Left cardiac atrium (tissue), 4 donors: ENCODE measurements around the gene REM2. TPM values are rescaled to one million over a fixed set of nuclear protein-coding genes. Genes with fewer than 3 reads are reported as not detected.

Experiments
- ATAC-seq, 2 donors: fragments of 200-7000 bp; cut with Tn5 transposase; one replicate each; pipeline ENCODE4 v1.9.1; 2020; ENCODE audit warnings: mild to moderate bottlenecking in 2 of 2, moderate library complexity in 2 of 2
- DNase-seq: peaks from one replicate; pipeline ENCODE4 v3.0.0-alpha.2; 2020
- intact Hi-C, 2 donors: fragments of 100-400 bp; cut with DNase I; formaldehyde crosslinking; loops; one replicate each; pipeline versions ENCODE4 v1.14.1 to v1.15.1; 2022 to 2023
- total RNA-seq, 2 donors: library from RNA; stranded (reverse); fragmentation: NEBNext Ultra II Directional; extraction: Animal tissue kit (Norgen Biotek cat#: 25700); gene quantifications; one replicate each; pipeline ENCODE4 v1.2.1, GENCODE V29; 2021
- donor health status: DM: no; HTN: yes; CAD: no.
- donor health status: DM: no; HTN: yes; CAD: no; lungs with severe emphysema.
- donor health status: DM: yes; HTN: yes; CAD: no.
- donor health status: Dilated cardiomyopathy.

REM2 gene
- total RNA-seq, 2 donors from 2014 or later: 0.12 TPM; not detected in 1

DNA sequence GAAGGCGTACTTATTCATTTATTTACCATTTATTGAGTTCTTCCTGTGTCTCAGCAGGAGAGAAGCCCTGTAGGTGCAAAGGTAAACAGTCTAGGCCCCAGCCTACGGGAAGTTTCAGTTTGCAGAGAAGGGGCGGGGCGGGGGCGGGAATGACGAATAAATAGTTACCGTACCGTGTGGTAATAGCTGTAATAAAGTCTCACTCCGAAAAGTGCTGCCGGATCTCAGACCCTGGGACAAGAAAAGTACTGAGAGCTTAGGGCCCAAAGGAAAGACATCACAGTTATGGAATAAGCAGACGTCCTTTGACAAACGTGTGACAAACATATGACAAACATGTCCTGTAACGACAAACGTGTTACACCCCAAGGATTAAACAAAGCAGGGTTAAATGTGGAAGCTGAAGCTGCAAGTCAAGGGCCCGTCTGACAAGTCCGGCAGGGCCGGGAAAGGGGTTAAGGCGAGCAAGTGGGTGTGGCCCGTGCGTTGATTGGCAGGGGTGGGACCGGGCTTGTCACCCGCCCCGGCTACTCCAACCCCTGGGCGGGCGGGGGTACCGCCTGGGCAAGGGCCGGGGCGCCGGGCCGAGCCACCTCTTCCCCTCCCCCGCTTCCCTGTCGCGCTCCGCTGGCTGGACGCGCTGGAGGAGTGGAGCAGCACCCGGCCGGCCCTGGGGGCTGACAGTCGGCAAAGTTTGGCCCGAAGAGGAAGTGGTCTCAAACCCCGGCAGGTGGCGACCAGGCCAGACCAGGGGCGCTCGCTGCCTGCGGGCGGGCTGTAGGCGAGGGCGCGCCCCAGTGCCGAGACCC, 11.6 kb upstream of the REM2 start, which contains the start of gene LRP10:
Gene LRP10, plus strand, starts transcription at position 517 of the 809 bp plus-strand sequence. CDS start 564 bp downstream, outside the sequence.
- ATAC-seq (peak; percentile 96 to 97), DNase-seq (peak; percentile 92)
- intact Hi-C loops: no loop called here

DNA sequence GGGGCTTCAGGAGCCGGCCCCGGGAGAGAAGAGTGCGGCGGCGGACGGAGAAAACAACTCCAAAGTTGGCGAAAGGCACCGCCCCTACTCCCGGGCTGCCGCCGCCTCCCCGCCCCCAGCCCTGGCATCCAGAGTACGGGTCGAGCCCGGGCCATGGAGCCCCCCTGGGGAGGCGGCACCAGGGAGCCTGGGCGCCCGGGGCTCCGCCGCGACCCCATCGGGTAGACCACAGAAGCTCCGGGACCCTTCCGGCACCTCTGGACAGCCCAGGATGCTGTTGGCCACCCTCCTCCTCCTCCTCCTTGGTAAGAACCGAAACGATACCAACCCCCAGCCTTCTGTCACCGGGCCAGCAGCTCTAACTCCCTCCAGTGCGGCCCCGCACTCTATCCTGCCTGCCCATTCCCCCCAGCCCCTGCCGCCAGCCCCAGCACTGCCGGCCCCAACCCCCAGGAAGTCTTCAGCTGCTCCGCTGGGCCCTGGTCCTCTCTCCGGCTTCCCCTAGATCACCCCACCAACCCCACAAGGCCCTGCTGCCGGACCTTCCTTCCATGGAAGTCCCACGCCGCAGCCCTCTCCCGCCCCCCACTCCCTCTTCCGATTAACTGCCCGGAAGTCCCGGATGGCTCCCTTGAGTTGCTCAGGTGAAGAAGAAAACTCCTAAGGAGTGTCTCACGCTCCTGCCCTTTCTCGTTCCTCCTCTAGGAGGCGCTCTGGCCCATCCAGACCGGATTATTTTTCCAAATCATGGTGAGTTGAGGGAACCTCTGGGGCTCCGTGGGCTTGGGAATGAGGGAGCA, 10.8 kb upstream of the REM2 start:
- DNase-seq (peak; percentile 79), ATAC-seq (peak; percentile 58 to 72)
- intact Hi-C loops: no loop called here

DNA sequence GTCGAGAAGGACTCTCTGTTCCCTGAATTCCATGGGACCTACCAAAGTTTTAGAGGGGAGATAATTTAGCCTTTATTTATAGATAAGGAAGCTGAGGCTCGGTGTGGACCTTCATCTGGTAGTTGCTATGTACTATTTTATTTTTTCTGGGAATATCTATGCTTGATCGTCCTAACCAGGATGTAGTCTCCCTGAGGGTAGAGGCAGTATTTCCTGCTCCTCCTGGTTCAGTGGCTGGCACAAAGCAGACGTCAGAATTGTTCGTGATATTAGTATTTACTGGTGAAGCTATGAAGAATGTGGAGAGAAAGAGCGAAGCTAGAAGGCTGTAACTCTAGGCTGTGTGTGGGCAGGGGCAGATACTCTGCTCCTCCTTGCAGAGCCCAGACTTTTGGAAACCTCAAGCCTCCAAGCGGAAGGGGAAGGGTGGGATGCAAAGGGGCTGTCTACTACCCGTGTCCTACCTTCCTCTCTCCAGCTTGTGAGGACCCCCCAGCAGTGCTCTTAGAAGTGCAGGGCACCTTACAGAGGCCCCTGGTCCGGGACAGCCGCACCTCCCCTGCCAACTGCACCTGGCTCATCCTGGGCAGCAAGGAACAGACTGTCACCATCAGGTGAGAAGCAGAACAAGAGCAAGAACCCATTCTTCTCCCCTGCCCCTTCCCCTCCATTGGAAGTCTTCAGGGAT, 10.0 kb upstream of the REM2 start:
- no peak for DNase-seq
- no peak for ATAC-seq
- intact Hi-C loops: no loop called here

DNA sequence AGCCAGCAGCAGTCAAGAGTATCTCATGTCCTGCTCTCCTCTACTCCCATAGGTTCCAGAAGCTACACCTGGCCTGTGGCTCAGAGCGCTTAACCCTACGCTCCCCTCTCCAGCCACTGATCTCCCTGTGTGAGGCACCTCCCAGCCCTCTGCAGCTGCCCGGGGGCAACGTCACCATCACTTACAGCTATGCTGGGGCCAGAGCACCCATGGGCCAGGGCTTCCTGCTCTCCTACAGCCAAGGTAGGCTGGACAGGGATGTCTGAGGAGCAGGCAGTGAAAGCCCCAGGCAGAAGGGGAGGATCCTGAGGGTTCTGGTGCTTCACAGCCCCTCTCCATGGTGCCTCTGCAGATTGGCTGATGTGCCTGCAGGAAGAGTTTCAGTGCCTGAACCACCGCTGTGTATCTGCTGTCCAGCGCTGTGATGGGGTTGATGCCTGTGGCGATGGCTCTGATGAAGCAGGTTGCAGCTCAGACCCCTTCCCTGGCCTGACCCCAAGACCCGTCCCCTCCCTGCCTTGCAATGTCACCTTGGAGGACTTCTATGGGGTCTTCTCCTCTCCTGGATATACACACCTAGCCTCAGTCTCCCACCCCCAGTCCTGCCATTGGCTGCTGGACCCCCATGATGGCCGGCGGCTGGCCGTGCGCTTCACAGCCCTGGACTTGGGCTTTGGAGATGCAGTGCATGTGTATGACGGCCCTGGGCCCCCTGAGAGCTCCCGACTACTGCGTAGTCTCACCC, 7.8 kb upstream of the REM2 start:
- no peak for DNase-seq
- intact Hi-C loops: no loop called here
- no peak for ATAC-seq

DNA sequence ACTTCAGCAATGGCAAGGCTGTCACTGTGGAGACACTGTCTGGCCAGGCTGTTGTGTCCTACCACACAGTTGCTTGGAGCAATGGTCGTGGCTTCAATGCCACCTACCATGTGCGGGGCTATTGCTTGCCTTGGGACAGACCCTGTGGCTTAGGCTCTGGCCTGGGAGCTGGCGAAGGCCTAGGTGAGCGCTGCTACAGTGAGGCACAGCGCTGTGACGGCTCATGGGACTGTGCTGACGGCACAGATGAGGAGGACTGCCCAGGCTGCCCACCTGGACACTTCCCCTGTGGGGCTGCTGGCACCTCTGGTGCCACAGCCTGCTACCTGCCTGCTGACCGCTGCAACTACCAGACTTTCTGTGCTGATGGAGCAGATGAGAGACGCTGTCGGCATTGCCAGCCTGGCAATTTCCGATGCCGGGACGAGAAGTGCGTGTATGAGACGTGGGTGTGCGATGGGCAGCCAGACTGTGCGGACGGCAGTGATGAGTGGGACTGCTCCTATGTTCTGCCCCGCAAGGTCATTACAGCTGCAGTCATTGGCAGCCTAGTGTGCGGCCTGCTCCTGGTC, 7.2 kb upstream of the REM2 start:
- intact Hi-C loops: no loop called here
- ATAC-seq (no peak), DNase-seq (no peak)

DNA sequence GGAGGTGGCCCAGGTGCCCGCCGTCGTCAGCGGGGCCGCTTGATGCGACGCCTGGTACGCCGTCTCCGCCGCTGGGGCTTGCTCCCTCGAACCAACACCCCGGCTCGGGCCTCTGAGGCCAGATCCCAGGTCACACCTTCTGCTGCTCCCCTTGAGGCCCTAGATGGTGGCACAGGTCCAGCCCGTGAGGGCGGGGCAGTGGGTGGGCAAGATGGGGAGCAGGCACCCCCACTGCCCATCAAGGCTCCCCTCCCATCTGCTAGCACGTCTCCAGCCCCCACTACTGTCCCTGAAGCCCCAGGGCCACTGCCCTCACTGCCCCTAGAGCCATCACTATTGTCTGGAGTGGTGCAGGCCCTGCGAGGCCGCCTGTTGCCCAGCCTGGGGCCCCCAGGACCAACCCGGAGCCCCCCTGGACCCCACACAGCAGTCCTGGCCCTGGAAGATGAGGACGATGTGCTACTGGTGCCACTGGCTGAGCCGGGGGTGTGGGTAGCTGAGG, 6.0 kb upstream of the REM2 start:
- intact Hi-C loops: no loop called here
- DNase-seq (no peak), ATAC-seq (no peak)

DNA sequence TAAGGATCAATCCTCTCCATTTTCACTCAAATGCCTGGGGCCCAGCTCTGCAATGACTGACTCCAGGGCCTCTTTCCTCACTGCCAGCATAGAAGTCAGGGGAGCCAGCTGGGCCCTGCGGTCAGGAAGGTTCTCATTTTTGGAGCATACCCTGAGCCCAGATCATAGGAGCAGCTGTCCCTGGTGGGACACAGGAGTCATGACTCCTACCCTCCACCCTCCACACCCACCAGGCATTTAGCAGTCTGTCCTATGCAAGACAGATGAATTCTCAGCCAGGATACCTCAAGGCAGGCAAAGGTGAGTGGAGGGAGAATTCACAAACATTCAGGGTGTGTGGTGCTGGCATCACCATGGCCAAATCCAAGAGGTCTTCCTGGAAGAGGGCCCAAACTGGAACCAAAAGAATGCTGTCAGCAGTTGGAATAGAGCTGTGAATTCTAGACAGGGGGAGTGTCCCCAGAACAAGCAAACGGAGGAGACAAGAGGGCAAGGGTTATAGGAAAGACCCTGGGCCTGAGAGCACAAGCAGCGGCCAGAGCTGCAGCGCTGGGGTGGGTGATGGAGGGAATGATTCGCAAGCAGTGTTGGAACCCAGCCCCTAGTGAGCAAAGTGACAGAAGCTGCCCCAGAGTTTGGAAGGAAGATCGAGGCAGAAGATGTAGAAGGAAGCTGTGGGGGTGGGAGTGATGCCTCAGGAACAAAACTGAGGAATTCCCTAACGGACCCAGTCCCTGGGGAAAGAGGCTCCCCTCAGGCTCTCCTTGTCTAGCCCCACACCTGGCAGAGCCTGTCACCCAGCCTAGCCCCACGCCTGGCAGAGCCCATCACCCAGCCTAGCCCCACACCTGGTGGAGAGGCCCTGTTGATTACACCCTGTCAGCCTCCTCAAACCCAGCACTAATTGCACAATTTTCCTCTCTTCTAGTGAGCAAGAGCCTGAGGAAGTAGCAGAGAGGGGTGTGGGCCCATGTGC, 4.5 kb upstream of the REM2 start:
- intact Hi-C loops: no loop called here
- ATAC-seq (no peak), DNase-seq (no peak)

DNA sequence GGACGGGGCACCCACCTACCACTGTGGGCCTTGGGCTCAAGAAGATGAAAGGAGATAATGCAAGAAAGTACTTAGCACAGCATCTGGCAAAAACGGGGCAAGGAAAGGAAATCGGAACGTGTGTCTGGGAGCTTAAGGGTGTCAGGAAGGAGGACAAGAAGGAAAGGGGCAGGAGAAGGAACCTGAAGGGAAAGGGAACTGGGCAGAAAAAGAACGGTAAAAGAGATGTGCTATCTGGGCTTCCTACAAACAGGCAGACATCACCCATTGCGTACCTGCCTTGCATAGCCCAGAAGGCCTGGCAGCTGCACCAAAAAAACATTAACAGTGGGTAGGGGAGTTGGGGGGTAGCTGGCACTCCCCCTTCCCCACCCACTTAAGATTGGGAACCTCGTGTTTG, 958 bp upstream of the REM2 start:
- DNase-seq (no peak), ATAC-seq (no peak)
- intact Hi-C loops: no loop called here

DNA sequence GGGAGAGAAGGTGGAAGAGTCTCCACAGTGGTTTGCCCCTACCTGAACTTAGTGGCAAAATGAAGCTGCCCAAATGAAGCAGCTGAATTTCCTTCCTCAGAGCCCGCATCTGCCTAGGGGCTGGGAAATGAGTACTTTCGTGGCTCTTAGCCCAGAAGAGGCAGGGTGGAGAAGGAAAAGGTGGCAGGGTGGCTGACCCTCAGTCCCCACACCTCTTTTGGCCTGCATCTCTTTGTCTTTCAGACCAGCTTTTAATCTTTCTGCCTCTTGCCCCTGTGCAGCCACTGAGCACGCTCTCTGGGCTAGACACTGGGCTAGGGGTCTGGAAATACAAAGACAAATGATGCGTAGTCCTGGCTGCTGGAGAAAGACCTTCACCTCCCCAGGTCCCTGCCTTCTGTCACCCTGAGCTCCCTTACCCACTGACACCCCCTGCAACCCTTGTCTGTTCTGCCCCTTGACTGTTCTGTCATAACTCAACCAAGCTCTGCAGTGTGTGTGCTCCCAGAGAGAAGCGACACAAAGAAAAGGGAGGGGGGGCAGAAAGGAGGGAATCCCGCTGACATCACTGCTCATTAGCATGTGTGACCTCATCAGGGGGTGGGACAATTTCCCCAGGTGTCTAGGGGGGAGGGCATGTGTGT, 371 bp upstream of the REM2 start:
- ATAC-seq: peak in 1 of 2 donors; percentile 9
- intact Hi-C loops: no loop called here

DNA sequence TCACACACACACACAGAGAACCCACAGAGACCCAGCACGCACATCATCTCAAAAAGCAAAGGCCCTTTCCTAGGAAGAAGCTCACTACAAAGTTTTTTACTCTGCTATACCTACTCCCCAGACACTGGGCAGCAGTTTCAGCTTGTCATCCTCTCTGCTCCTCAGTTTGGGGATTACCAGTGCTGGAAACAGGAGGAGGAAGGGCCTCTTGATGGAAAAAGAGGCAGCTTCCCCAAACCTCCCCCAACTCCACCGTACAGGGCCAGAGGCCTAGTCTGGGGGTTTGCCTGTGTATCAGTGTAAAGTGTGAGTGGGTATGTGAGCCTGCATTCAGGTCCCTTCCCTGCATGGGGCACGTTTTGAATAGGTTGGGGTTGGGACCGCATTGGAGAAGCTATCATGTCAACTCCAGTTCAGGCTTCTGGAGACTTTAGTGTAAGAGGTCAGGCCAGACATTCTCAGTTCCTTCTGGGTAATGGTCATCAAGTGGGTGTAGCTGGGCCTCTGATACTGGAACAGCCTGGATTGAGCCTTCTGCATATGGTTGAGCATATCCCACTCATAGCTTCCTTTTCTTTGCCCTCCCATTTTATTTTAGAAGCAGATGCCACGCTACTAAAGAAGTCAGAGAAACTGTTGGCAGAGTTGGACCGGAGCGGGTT, 1.2 kb downstream of the REM2 start:
- intact Hi-C loops: no loop called here
- no peak for DNase-seq

More for the DNA sequence above, 371 bp upstream of the REM2 start:
- DNase-seq: no peak

DNA sequence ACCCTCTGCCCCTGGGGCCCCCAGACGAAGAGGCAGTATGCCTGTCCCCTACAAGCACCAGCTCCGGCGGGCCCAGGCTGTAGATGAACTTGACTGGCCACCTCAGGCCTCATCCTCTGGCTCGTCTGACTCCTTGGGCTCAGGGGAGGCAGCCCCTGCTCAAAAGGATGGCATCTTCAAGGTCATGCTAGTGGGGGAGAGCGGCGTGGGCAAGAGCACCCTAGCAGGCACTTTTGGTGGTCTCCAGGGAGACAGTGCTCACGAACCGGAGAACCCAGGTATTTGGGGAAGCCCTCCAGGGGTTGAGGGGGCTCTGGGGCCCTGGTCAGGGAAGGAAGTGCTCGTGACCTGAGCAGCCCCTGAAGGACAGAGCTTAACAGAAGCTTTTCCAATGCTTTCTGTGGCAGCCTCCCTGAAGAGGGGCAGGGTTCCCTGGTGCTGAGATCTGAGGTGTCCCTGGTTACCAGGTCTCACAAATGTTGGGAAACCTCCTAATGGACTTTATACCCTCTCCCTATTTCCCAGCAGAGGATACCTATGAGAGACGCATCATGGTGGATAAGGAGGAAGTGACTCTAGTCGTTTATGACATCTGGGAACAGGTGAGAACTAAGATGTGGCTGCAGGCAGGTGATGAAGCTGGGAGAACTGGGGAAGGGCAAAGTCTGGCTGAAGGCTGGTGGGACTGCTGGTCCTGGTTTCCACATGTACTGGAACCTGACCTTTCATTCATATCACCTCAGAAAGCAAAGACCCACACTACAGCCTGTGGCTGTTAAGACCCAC, 1.9 kb downstream of the REM2 start:
- ATAC-seq: no peak
- DNase-seq: no peak
- intact Hi-C loops: no loop called here

More for the DNA sequence above, 1.2 kb downstream of the REM2 start:
- ATAC-seq: no peak

DNA sequence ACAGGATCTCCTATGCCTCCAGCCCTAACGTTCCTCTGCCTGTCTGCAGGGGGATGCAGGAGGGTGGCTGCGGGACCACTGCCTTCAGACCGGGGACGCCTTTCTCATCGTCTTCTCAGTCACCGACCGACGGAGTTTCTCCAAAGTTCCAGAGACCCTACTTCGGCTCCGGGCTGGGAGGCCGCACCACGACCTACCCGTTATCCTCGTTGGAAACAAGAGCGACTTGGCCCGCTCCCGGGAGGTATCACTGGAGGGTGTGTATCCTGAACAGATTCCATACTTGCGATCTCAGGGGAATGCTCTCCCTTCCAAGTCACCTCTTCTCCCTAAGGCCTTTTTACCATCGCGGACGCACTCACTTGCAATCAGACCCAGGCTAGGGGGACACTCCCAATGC, 3.0 kb downstream of the REM2 start:
- intact Hi-C loops: no loop called here
- no peak for DNase-seq
- no peak for ATAC-seq

DNA sequence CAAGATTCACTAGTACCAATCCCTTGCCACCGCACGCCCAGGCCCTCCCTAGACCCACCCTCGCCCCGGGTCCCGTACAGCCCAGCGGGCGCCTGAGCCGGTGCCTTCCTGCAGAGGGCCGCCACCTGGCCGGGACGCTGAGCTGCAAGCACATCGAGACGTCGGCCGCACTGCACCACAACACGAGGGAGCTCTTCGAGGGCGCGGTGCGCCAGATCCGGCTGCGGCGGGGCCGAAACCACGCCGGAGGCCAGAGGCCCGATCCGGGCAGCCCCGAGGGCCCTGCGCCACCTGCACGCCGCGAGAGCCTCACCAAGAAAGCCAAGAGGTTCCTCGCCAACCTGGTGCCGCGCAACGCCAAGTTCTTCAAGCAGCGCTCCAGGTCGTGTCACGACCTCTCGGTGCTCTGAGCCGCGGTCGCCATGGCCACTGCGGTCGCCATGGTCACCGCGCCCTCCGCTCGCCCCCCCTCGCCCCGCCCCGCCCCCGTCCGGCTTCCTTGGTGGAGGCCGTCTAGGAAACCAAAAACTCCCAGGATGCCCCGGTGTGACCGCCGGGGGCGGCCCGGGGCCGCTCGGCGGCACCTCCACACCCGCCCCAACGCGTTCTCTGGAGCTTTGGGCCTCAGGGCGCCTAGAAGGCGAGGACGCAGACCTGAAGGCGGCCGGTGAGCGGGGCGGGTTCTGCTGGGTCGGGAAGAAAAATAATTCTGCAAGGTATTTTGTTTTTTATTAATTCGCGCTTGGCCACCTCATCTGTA, 3.7 kb downstream of the REM2 start:
- ATAC-seq: peak; percentile 86
- intact Hi-C loops: no loop called here
- DNase-seq: peak; percentile 65

DNA sequence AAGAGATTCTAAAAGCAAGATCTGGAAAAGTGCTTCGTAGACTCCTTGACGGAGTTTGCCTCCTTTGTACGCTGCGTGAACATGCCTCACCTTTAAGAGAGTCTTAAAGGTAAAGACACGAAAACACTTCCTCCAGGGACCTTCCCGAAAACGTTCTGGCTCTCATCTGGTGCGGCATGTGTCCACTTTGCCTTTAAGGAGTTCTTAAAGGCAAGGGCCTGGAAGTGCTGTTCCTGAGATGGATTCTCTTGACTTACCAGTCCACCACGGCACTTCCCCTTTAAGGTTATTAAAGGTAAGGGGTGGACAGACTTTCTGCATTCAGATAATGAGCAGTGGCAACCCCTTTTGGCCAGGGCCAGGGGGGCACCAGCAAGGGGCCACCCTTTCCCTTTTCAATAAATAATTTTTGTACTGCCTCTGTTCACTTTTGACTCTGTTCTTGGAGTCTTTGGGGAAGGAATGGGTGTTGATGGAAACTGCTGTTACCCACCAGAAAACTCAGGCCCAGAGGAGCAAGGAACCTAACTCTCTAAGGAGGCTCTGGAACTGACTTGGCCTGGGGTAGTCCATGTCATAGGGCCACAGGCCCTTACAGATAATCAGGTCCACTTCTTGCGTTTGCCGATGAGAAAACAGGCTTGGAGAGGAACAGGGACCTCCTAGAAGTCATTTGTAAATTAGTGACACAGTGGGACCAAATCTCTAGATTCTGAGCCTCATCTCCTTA, 4.4 kb downstream of the REM2 start:
- peak; percentile 58 to 77 for ATAC-seq
- intact Hi-C loops: no loop called here
- DNase-seq: no peak
